HepG2 (cell line): Measurements from ENCODE around the gene SLC16A11. TPM values are rescaled to one million over a fixed set of nuclear protein-coding genes. Genes with fewer than 3 reads are reported as not detected.

Source experiments
- ATAC-seq: fragments of 200-7000 bp; cut with Tn5 transposase; 3 replicates; pipeline ENCODE4 v1.9.1; 2020; ENCODE audit warnings: mild to moderate bottlenecking, moderate library complexity
- BruUV-seq: library from RNA; stranded (reverse); fragments of 400-500 nt; replicated peaks from 2 replicates; lab custom pipeline; 2021; lab: Mats Ljungman, UMichigan
- CTCF ChIA-PET: fragments of 300-600 bp; formaldehyde crosslinking; extraction: SDS; loops from one replicate; lab custom pipeline; 2021; ENCODE audit warnings: low total read pairs, inconsistent platforms, low intra/inter-chr PET ratio; lab: Yijun Ruan, JAX
- POLR2A ChIA-PET: fragments of 350-600 bp; sonication (Branson Sonifier 250); formaldehyde crosslinking; loops from one replicate; lab custom pipeline; 2020; ENCODE audit warnings: antibody characterized with exemption, inconsistent platforms; lab: Yijun Ruan, JAX
- DNase-seq: peaks from one replicate; pipeline ENCODE4 v3.0.0-alpha.2; 2015; ENCODE audit warnings: low spot score
- FAIRE-seq: peaks from 3 replicates; lab custom pipeline; 2011; peaks lifted over from hg19 to GRCh38; lab: Jason Lieb, UNC
- H2AFZ ChIP-seq: one replicate; pipeline ENCODE4 v1.6.1; 2011; ENCODE audit warnings: low read length, inconsistent platforms
- H3K27ac ChIP-seq: fragments of 300-600 bp; 3 replicates; pipeline ENCODE4 v1.8.0; 2011; ENCODE audit warnings: mixed run types, mild to moderate bottlenecking, mixed read lengths, low read length, inconsistent platforms; ENCODE audit not compliant: insufficient read depth; ENCODE audit errors: extremely low read length
- H3K27me3 ChIP-seq, 2 experiments: fragments of 200-600 bp in 1 of 2; 2 replicates in 1 of 2; 3 replicates in 1 of 2; pipeline versions ENCODE4 v1.6.0 to v1.8.0; 2011; ENCODE audit warnings: low read length in 2 of 2, mild to moderate bottlenecking in 2 of 2, moderate library complexity in 2 of 2, inconsistent platforms in 1 of 2; ENCODE audit not compliant: insufficient read depth in 2 of 2, control insufficient read depth in 1 of 2
- H3K36me3 ChIP-seq, 2 experiments: fragments of 200-600 bp in 1 of 2; replicated peaks in 1 of 2; 2 replicates in 1 of 2; 3 replicates in 1 of 2; pipeline versions ENCODE4 v1.5.1 to v1.8.0; 2011; ENCODE audit warnings: low read length in 2 of 2, inconsistent platforms in 1 of 2; ENCODE audit not compliant: insufficient read depth in 2 of 2, control insufficient read depth in 1 of 2
- H3K4me1 ChIP-seq: 2 replicates; pipeline ENCODE4 v1.5.1; 2012; ENCODE audit warnings: low read length, inconsistent platforms; ENCODE audit not compliant: insufficient read depth
- H3K4me2 ChIP-seq: 2 replicates; pipeline ENCODE4 v1.6.0; 2011; ENCODE audit warnings: low read depth, low read length, inconsistent platforms
- H3K4me3 ChIP-seq, 3 experiments: fragments of 200-600 bp in 1 of 3; sonication (generic), shearing (Covaris generic) in 1 of 3; replicated peaks in 1 of 3; 2 replicates each; pipeline ENCODE4 v1.5.1; 2011 to 2016; ENCODE audit warnings: low read length in 3 of 3, inconsistent platforms in 2 of 3, low read depth in 2 of 3, mild to moderate bottlenecking in 2 of 3, control low read depth in 1 of 3, mixed read lengths in 1 of 3; ENCODE audit not compliant: insufficient read depth in 1 of 3
- H3K79me2 ChIP-seq: one replicate; pipeline ENCODE4 v1.6.1; 2011; ENCODE audit warnings: low read length, inconsistent platforms; ENCODE audit not compliant: insufficient read depth
- H3K9ac ChIP-seq: 2 replicates; pipeline ENCODE4 v1.6.0; 2011; ENCODE audit warnings: mild to moderate bottlenecking, low read depth, low read length, inconsistent platforms; ENCODE audit not compliant: insufficient read depth
- H3K9me3 ChIP-seq: 2 replicates; pipeline ENCODE4 v1.5.1; 2012; ENCODE audit warnings: mild to moderate bottlenecking, low read length
- H4K20me1 ChIP-seq: 2 replicates; pipeline ENCODE4 v1.6.0; 2011; ENCODE audit warnings: inconsistent platforms, mild to moderate bottlenecking, low read length, moderate library complexity; ENCODE audit not compliant: insufficient read depth
- AGO2 ChIP-seq: fragments of 200-400 bp; formaldehyde crosslinking; optimal IDR thresholded peaks from 2 replicates; pipeline ENCODE3; 2017; ENCODE audit warnings: mild to moderate bottlenecking, low read depth, low read length, moderate library complexity
- ARID3A ChIP-seq: IDR thresholded peaks from 2 replicates; pipeline ENCODE4 v1.6.1; 2012; ENCODE audit warnings: low read depth, low read length, improper control_type of control experiment
- HHEX ChIP-seq: IDR thresholded peaks from 2 replicates; pipeline ENCODE4 v1.6.1; 2016; ENCODE audit warnings: control low read depth
- IRF9 ChIP-seq: sonication (generic); formaldehyde crosslinking; IDR thresholded peaks from 2 replicates; pipeline ENCODE4 v1.8.0; 2022; ENCODE audit warnings: missing genetic modification reagents, mild to moderate bottlenecking, borderline replicate concordance
- MLX ChIP-seq: IDR thresholded peaks from 2 replicates; pipeline ENCODE4 v1.6.1; 2016
- NFYC ChIP-seq: IDR thresholded peaks from 2 replicates; pipeline ENCODE4 v1.6.1; 2016; ENCODE audit warnings: missing genetic modification reagents, missing compliant biosample characterization
- SATB2 ChIP-seq: sonication (generic); formaldehyde crosslinking; IDR thresholded peaks from 2 replicates; pipeline ENCODE4 v1.5.0; 2020; ENCODE audit warnings: missing genetic modification reagents
- ZFP37 ChIP-seq: sonication (generic); formaldehyde crosslinking; IDR thresholded peaks from 2 replicates; pipeline ENCODE4 v1.4.0; 2020; ENCODE audit warnings: missing genetic modification reagents, borderline replicate concordance
- WGBS: methylation state at CpG from one replicate; pipeline ENCODE4 v1.1.6; 2017; ENCODE audit warnings: low lambda C conversion rate; 5-methylcytosine and 5-hydroxymethylcytosine counted together
- in situ Hi-C: cut with HindIII; loops from 2 replicates; pipeline ENCODE4 v1.10.0; 2017; ENCODE audit warnings: low pct_unique_long_range_greater_than_20kb; ENCODE audit not compliant: extremely low pct_ligation_motif_present
- intact Hi-C: fragments of 100-400 bp; cut with micrococcal nuclease; formaldehyde crosslinking; loops from one replicate; pipeline ENCODE4 v1.10.0; 2022; ENCODE audit not compliant: unreplicated experiment
- polyA plus RNA-seq, 8 experiments: library from polyadenylated mRNA; depleted of rRNA in 3 of 8; stranded (reverse) in 7 of 8; unstranded in 1 of 8; fragments of >200 nt; fragmentation: Illumina TruSeq in 4 of 8; extraction: Trizol in 4 of 8; gene quantifications; 2 replicates each; pipeline versions ENCODE4 v1.2.1 to v1.2.3, GENCODE V29; 2011 to 2016; ENCODE audit warnings: low read depth in 4 of 8, missing spikeins in 1 of 8, mixed read lengths in 1 of 8; ENCODE audit not compliant: insufficient read depth in 1 of 8
- total RNA-seq, 5 experiments: library from RNA; depleted of rRNA; stranded (reverse); fragments of >200 nt; fragmentation: Illumina TruSeq; extraction: Trizol; gene quantifications; 2 replicates each; pipeline ENCODE4 v1.2.3, GENCODE V29; 2016; ENCODE audit warnings: low read depth in 1 of 5

The SLC16A11 gene
- total and polyA plus RNA-seq, 2 of the 13 experiments (the other 11 are each of a cell fraction or from before 2014, with no cell fraction given): not detected

- no TSS peak for BruUV-seq
- FAIRE-seq (no peak), DNase-seq (no peak), ATAC-seq (no peak)
- Histone ChIP-seq H4K20me1 (peaks cover 4% of the 10 kb centered on the region; the same call in 1 of the 2 replicates), H3K79me2 (no peaks in the 10 kb centered on the region), H3K9me3 (no peaks in the 10 kb centered on the region), H3K4me1 (no peaks in the 10 kb centered on the region), H3K27ac (no peak overlapping the region), H3K4me3 (no peak overlapping the region), H3K36me3 (peaks cover 15 to 49% of the 10 kb centered on the region in 2 experiments; a peak in 4 of 5 replicates), H3K27me3 (no peaks in the 10 kb centered on the region), H2AFZ (no peak overlapping the region), H3K9ac (no peak overlapping the region), H3K4me2 (no peak overlapping the region)
- in situ Hi-C loops (loop anchor here (5.0 to 10.0 kb wide), 2 partner anchors 91 to 149 kb away; no protein-coding TSS in a partner anchor), intact Hi-C loops (loop anchor here (1.0 kb wide), 1 partner anchor 19 kb away; no protein-coding TSS in a partner anchor)
- 100% methylated on average over 2 of the region's 2 CpGs for WGBS
- ChIA-PET CTCF (interaction anchor here (1.6 to 1.9 kb wide), 4 partner anchors 18 to 160 kb away, joined by 6 to 14 read pairs (median 10); partner anchors contain the start of gene BCL6B), POLR2A (interaction anchor here (1.1 kb wide), 1 partner anchor 14 kb away, joined by 3 read pairs; no protein-coding TSS in a partner anchor)
- no peak for TF ChIP-seq SATB2 (CRISPR knock-in tag)
- TF ChIP-seq IRF9 (CRISPR knock-in tag): no peak
- no peak for TF ChIP-seq HHEX (CRISPR knock-in tag)
- no peak for TF ChIP-seq NFYC (CRISPR knock-in tag)
- TF ChIP-seq MLX (CRISPR knock-in tag): no peak
- TF ChIP-seq AGO2: no peak
- TF ChIP-seq ZFP37 (CRISPR knock-in tag): no peak
- TF ChIP-seq ARID3A: peak; percentile 28; the same call in 1 of the 2 replicates
These were observed 40.1 kb downstream of the SLC16A11 start for GRCh38 chr17:7003745-7004144.
